Progenitor cell of endocrine pancreas (in vitro differentiated cells): ENCODE data around the gene RPS3. TPM values are rescaled to one million over a fixed set of nuclear protein-coding genes. Genes with fewer than 3 reads are reported as not detected.

Source experiments
- DNase-seq: peaks from one replicate; pipeline ENCODE4 v3.0.0; 2021; ENCODE audit warnings: low spot score; ENCODE audit not compliant: unreplicated experiment
- H3K27ac Mint-ChIP-seq: 2 replicates; pipeline ENCODE4 v1.8.0; 2021; ENCODE audit warnings: mild to moderate bottlenecking, moderate library complexity, mixed read lengths
- H3K27me3 Mint-ChIP-seq: 2 replicates; pipeline ENCODE4 v1.8.0; 2021; ENCODE audit warnings: mixed read lengths
- H3K36me3 Mint-ChIP-seq: 2 replicates; pipeline ENCODE4 v1.8.0; 2022; ENCODE audit warnings: mixed read lengths; ENCODE audit not compliant: insufficient read depth
- H3K4me1 Mint-ChIP-seq: 2 replicates; pipeline ENCODE4 v1.8.0; 2021; ENCODE audit warnings: low read depth, mixed read lengths
- H3K4me3 Mint-ChIP-seq: 2 replicates; pipeline ENCODE4 v1.8.0; 2021; ENCODE audit warnings: low read depth, mild to moderate bottlenecking, moderate library complexity, mixed read lengths
- H3K9me3 Mint-ChIP-seq: 2 replicates; pipeline ENCODE4 v1.8.0; 2021; ENCODE audit warnings: low read depth, mixed read lengths
- total RNA-seq: library from RNA; stranded (reverse); gene quantifications from 2 replicates; pipeline ENCODE4 v1.2.1, GENCODE V29; 2021
- TF ChIP-seq, protein P1 (sequence below): fragments of 200-600 bp; sonication (generic); IDR thresholded peaks from one replicate; pipeline ENCODE4 v1.5.0; 2021; ENCODE audit warnings: antibody characterized with exemption, mild to moderate bottlenecking; ENCODE audit not compliant: unreplicated experiment

Gene RPS3
- total RNA-seq, 1 donor from 2014 or later, result 2,637 TPM

DNA sequence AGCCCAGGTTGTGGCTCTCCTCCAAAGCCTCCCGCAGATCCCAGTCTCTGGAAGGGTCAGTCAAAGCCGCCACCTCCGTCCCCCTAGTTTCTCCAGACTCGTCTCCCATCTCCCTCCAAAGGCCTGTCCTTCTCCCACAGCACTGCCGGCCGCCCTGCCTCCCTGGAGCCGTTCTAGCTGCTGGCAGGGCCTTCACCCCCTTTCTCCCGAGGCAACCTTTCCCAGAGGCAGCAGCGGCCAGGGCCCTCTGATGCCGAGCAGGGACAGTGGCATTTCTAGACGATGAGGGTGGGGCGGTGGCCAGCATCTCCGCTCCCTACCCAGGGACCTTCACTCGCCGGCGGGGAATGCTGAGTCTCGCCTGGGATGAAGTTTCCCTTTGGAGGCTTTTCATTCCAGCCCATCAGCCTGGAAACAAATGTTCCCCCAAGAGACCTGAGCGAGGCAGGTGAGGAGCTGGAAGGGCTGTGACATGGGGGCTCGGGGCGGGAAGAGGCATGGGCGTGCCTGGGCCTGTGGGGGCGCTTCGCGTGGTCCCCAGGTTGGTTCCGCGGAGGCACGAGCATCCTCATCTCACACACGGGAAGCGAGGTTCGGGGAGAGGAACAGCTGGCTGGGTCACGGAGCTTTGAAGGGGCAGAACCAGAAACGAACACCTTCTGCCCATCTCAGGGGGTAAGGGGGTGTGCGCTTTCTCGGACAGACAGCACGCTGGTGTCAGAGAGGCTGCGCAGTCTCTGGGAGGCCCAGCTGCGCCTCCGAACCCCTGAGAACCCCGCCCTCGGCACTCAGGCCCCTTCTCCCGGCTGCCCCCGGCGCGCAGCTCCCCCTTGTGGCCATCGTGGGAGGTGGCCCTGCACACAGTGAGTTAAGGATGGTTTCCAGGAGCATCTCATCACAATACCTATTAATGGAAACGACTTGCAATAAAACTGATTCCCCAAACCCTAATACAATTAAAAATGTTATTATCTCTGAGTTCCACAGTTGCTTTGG lies 51.8 kb downstream of the RPS3 start:
- Mint-ChIP-seq H3K27ac (no peak overlapping the region), H3K4me3 (no peak overlapping the region), H3K36me3 (peaks cover 2% of the 10 kb centered on the region), H3K4me1 (no peaks in the 10 kb centered on the region), H3K27me3 (peaks cover 25% of the 10 kb centered on the region), H3K9me3 (no peaks in the 10 kb centered on the region)
- DNase-seq, result peak; percentile 44
- TF ChIP-seq, protein P1, sequence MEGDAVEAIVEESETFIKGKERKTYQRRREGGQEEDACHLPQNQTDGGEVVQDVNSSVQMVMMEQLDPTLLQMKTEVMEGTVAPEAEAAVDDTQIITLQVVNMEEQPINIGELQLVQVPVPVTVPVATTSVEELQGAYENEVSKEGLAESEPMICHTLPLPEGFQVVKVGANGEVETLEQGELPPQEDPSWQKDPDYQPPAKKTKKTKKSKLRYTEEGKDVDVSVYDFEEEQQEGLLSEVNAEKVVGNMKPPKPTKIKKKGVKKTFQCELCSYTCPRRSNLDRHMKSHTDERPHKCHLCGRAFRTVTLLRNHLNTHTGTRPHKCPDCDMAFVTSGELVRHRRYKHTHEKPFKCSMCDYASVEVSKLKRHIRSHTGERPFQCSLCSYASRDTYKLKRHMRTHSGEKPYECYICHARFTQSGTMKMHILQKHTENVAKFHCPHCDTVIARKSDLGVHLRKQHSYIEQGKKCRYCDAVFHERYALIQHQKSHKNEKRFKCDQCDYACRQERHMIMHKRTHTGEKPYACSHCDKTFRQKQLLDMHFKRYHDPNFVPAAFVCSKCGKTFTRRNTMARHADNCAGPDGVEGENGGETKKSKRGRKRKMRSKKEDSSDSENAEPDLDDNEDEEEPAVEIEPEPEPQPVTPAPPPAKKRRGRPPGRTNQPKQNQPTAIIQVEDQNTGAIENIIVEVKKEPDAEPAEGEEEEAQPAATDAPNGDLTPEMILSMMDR, result peak; percentile 72

DNA sequence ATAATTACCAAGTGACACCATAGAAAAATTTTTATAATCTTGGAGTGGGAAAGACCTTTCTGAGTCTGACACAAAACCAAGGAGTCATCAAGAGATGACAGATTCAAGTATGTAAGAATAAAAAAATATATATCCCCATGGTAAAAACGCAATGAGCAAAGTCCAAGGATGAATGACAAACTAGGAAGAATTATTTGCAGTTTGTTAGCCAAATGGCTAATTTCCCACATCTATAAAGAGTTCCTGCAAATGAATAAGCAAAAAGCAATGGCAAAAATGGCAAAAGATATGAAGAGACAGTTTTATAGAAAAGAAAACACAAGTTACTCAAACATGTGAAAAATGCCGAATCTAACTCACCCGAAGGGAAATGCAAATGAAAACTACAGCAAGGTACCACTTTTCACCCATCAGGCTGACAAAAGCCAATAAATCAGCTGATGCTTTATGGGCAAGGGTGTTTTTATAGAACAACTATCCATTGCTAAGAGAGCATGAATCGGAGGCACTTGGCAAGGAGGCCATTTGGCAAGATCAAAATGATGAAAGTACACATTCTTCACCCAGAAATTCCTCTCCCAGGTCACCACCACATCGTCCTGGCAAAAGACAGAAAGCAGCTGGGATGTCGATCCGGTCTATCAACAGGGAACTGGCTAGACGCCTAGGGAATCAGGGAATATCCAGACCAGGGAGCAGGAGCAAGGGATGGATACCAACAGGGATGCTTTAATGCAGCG lies 54.8 kb downstream of the RPS3 start:
- no peaks in the 10 kb centered on the region for H3K4me1 Mint-ChIP-seq
- no peaks in the 10 kb centered on the region for H3K9me3 Mint-ChIP-seq
- H3K36me3 Mint-ChIP-seq, result peaks cover 2% of the 10 kb centered on the region
- H3K27me3 Mint-ChIP-seq, result peaks cover 17% of the 10 kb centered on the region
- DNase-seq, result no peak
- TF ChIP-seq, protein P1, result no peak
- H3K4me3 Mint-ChIP-seq, result no peak overlapping the region
- H3K27ac Mint-ChIP-seq, result no peak overlapping the region

- Mint-ChIP-seq H3K4me1 (no peaks in the 10 kb centered on the region), H3K4me3 (no peak overlapping the region), H3K27ac (no peak overlapping the region), H3K36me3 (peaks cover 2% of the 10 kb centered on the region), H3K9me3 (no peaks in the 10 kb centered on the region), H3K27me3 (peaks cover 17% of the 10 kb centered on the region)
- no peak for DNase-seq
- TF ChIP-seq, protein P1, result no peak
These were observed 55.7 kb downstream of the RPS3 start for GRCh38 chr11:75454987-75455386.

Other genes starting within 250 kb of the RPS3 start
- 6.6 and 7.3 TPM in 2 replicates for gene SLCO2B1, start 248.4 kb upstream of the RPS3 start, total RNA-seq
- 0.11 TPM in 1 of 2 replicates, not detected in the other for gene TPBGL, start 158.7 kb upstream of the RPS3 start, total RNA-seq
- 32.5 and 36.0 TPM in 2 replicates for gene ARRB1, start 47.9 kb upstream of the RPS3 start, total RNA-seq
- 0.55 and 1.2 TPM in 2 replicates for gene KLHL35, start 33.7 kb downstream of the RPS3 start, total RNA-seq
- gene GDPD5, start 126.4 kb downstream of the RPS3 start, total RNA-seq, result 32.4 and 33.1 TPM in 2 replicates
- gene SERPINH1, start 162.7 kb downstream of the RPS3 start, total RNA-seq, result 223 and 234 TPM in 2 replicates